GM12878 (cell line): ENCODE measurements around the gene TCF7L2.

ENCODE experiments used
- CTCF ChIP-seq, 3 experiments: IDR thresholded peaks in 2 of 3; conservative IDR thresholded peaks in 1 of 3; 2 replicates each; pipeline ENCODE4 v1.5.1; 2011; ENCODE audit warnings: low read depth in 3 of 3, low read length in 3 of 3, mild to moderate bottlenecking in 3 of 3, control low read depth in 2 of 3, moderate library complexity in 2 of 3, inconsistent platforms in 1 of 3, mixed read lengths in 1 of 3; ENCODE audit not compliant: control insufficient read depth in 2 of 3, insufficient read depth in 1 of 3; ENCODE audit errors: extremely low read depth in 1 of 3
- EP300 ChIP-seq, 2 experiments: fragments of 150-350 bp in 1 of 2; IDR thresholded peaks; 2 replicates each; pipeline ENCODE4 v1.6.1; 2011 to 2012; ENCODE audit warnings: low read depth in 2 of 2, low read length in 2 of 2, borderline replicate concordance in 1 of 2, improper control_type of control experiment in 1 of 2, inconsistent platforms in 1 of 2; ENCODE audit not compliant: control insufficient read depth in 1 of 2
- EZH2 ChIP-seq: IDR thresholded peaks from 2 replicates; pipeline ENCODE4 v1.6.1; 2012; ENCODE audit warnings: low read depth, mild to moderate bottlenecking, control low read depth, inconsistent platforms, low read length, borderline replicate concordance; ENCODE audit not compliant: control insufficient read depth
- FOXM1 ChIP-seq: IDR thresholded peaks from 2 replicates; pipeline ENCODE4 v1.6.1; 2012; ENCODE audit warnings: low read depth, mild to moderate bottlenecking, inconsistent platforms, low read length, moderate library complexity

- TF ChIP-seq CTCF (IDR thresholded peaks at IDR 0.05 in 2 of 3, conservative IDR thresholded peaks at IDR 0.05 in 1 of 3; ENCODE audit: control insufficient read depth in 2 of 3, extremely low read depth in 1 of 3, insufficient read depth in 1 of 3, low read depth in 3 of 3, low read length in 3 of 3) (no peak), EZH2 (no peak), FOXM1 (no peak), EP300 (IDR thresholded peaks at IDR 0.05; ENCODE audit: borderline replicate concordance in 1 of 2, control insufficient read depth in 1 of 2, low read depth in 2 of 2, low read length in 2 of 2) (no peak)
Measured at GRCh38 chr10:112961609-112962008, 11.6 kb downstream of the TCF7L2 start.
